ENCODE measurements around the gene OAS1. TPM values are rescaled to one million over a fixed set of nuclear protein-coding genes. Genes with fewer than 3 reads are reported as not detected.
A peak's percentile ranks its signal among the peaks of the same experiment; 100 is the strongest.
"Not testable (repeated sequence)": the region's sequence is repeated elsewhere in the genome, so short reads cannot be mapped to it uniquely, and the experiment has no call there.

OAS1 gene
- total RNA-seq, 2 donors from 2014 or later, result not detected

- H3K4me1 ChIP-seq (ENCODE audit: control insufficient read depth, insufficient read depth, low read length), result no peaks in the 10 kb centered on the region
- H3K36me3 ChIP-seq (ENCODE audit: control insufficient read depth, insufficient read depth, low read length), result no peaks in the 10 kb centered on the region
- H3K27me3 Mint-ChIP-seq (ENCODE audit: insufficient read depth), result no peaks in the 10 kb centered on the region
- H3K9me3 Mint-ChIP-seq, result no peaks in the 10 kb centered on the region
- H3K4me3 Mint-ChIP-seq, result no peak overlapping the region
- no peak for TF ChIP-seq CTCF (conservative IDR thresholded peaks at IDR 0.05)
- 88 to 89% methylated on average over 5 of the region's 5 CpGs for WGBS, 2 experiments (ENCODE audit: insufficient coverage in 1 of 2, insufficient read length in 1 of 2)
- H3K9me3 ChIP-seq (ENCODE audit: control insufficient read depth, low read length), result no peaks in the 10 kb centered on the region
- H3K27ac ChIP-seq (ENCODE audit: low read depth, low read length), result no peak overlapping the region
- no peak overlapping the region for H3K27ac Mint-ChIP-seq
- no peaks in the 10 kb centered on the region for H3K27me3 ChIP-seq (ENCODE audit: control insufficient read depth, insufficient read depth, low read length, poor library complexity, severe bottlenecking)
- no peak overlapping the region for H3K4me3 ChIP-seq (ENCODE audit: low read length)
- peak; percentile 34 for DNase-seq
- no peaks in the 10 kb centered on the region for H3K4me1 Mint-ChIP-seq
- H3K36me3 Mint-ChIP-seq (ENCODE audit: low read depth), result no peaks in the 10 kb centered on the region
- H3K9ac ChIP-seq (ENCODE audit: extremely low read depth, low read length, poor library complexity, severe bottlenecking), result no peak overlapping the region
Measured at GRCh38 chr12:112947761-112948160, 41.0 kb downstream of the OAS1 start.

- Histone ChIP-seq H3K27ac (ENCODE audit: low read depth, low read length) (no peak overlapping the region), H3K9ac (ENCODE audit: extremely low read depth, low read length, poor library complexity, severe bottlenecking) (no peak overlapping the region), H3K27me3 (ENCODE audit: control insufficient read depth, insufficient read depth, low read length, poor library complexity, severe bottlenecking) (no peaks in the 10 kb centered on the region), H3K36me3 (ENCODE audit: control insufficient read depth, insufficient read depth, low read length) (no peaks in the 10 kb centered on the region), H3K4me1 (ENCODE audit: control insufficient read depth, insufficient read depth, low read length) (no peaks in the 10 kb centered on the region), H3K4me3 (ENCODE audit: low read length) (no peak overlapping the region), H3K9me3 (ENCODE audit: control insufficient read depth, low read length) (no peaks in the 10 kb centered on the region)
- WGBS, 2 experiments (ENCODE audit: insufficient coverage in 1 of 2, insufficient read length in 1 of 2), result 89 to 97% methylated on average over 5 to 7 of the region's 7 CpGs
- no peak for TF ChIP-seq CTCF (conservative IDR thresholded peaks at IDR 0.05)
- H3K36me3 Mint-ChIP-seq (ENCODE audit: low read depth), result no peaks in the 10 kb centered on the region
- H3K9me3 Mint-ChIP-seq, result no peaks in the 10 kb centered on the region
- H3K27me3 Mint-ChIP-seq (ENCODE audit: insufficient read depth), result no peaks in the 10 kb centered on the region
- DNase-seq, result peak; percentile 37
- H3K4me3 Mint-ChIP-seq, result no peak overlapping the region
- H3K4me1 Mint-ChIP-seq, result no peaks in the 10 kb centered on the region
- no peak overlapping the region for H3K27ac Mint-ChIP-seq
Measured at GRCh38 chr12:112948806-112949205, 42.0 kb downstream of the OAS1 start.

GRCh38 chr12:112950701-112951100 lies 43.9 kb downstream of the OAS1 start:
- no peak overlapping the region for H3K9ac ChIP-seq (ENCODE audit: extremely low read depth, low read length, poor library complexity, severe bottlenecking)
- Mint-ChIP-seq H3K9me3 (no peaks in the 10 kb centered on the region), H3K27ac (no peak overlapping the region), H3K4me1 (no peaks in the 10 kb centered on the region), H3K36me3 (ENCODE audit: low read depth) (no peaks in the 10 kb centered on the region), H3K27me3 (ENCODE audit: insufficient read depth) (peaks cover 7% of the 10 kb centered on the region), H3K4me3 (no peak overlapping the region)
- no peak overlapping the region for H3K4me3 ChIP-seq (ENCODE audit: low read length)
- 87 to 96% methylated on average over 9 to 11 of the region's 11 CpGs for WGBS, 2 experiments (ENCODE audit: insufficient coverage in 1 of 2, insufficient read length in 1 of 2)
- no peaks in the 10 kb centered on the region for H3K9me3 ChIP-seq (ENCODE audit: control insufficient read depth, low read length)
- H3K36me3 ChIP-seq (ENCODE audit: control insufficient read depth, insufficient read depth, low read length), result no peaks in the 10 kb centered on the region
- no peaks in the 10 kb centered on the region for H3K27me3 ChIP-seq (ENCODE audit: control insufficient read depth, insufficient read depth, low read length, poor library complexity, severe bottlenecking)
- DNase-seq, result peak; percentile 41
- no peak for TF ChIP-seq CTCF (conservative IDR thresholded peaks at IDR 0.05)
- H3K4me1 ChIP-seq (ENCODE audit: control insufficient read depth, insufficient read depth, low read length), result no peaks in the 10 kb centered on the region
- no peak overlapping the region for H3K27ac ChIP-seq (ENCODE audit: low read depth, low read length)

DNA sequence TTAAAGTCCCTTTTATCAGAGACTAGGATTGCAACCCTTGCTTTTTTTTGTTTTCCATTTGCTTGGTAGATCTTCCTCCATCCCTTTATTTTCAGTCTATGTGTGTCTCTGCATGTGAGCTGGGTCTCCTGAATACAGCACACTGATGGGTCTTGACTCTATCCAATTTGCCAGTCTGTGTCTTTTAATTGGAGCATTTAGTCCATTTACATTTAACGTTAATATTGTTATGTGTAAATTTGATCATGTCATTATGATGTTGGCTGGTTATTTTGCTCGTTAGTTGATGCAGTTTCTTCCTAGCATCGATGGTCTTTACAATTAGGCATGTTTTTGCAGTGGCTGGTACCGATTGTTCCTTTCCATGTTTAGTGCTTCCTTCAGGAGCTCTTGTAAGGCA lies 50.4 kb downstream of the OAS1 start:
- 96% methylated on average over 4 of the region's 4 CpGs; no CpG with 5 or more reads in 1 of the 2 experiments for WGBS, 2 experiments (ENCODE audit: insufficient coverage in 1 of 2, insufficient read length in 1 of 2)
- H3K4me3 ChIP-seq (ENCODE audit: low read length); H3K4me3 Mint-ChIP-seq; H3K4me1 Mint-ChIP-seq; H3K36me3 Mint-ChIP-seq (ENCODE audit: low read depth); H3K9me3 ChIP-seq (ENCODE audit: control insufficient read depth, low read length); DNase-seq; H3K4me1 ChIP-seq (ENCODE audit: control insufficient read depth, insufficient read depth, low read length); H3K36me3 ChIP-seq (ENCODE audit: control insufficient read depth, insufficient read depth, low read length); H3K27ac ChIP-seq (ENCODE audit: low read depth, low read length); H3K27me3 ChIP-seq (ENCODE audit: control insufficient read depth, insufficient read depth, low read length, poor library complexity, severe bottlenecking); H3K9ac ChIP-seq (ENCODE audit: extremely low read depth, low read length, poor library complexity, severe bottlenecking); H3K27ac Mint-ChIP-seq: not testable (repeated sequence)
- Mint-ChIP-seq H3K27me3 (ENCODE audit: insufficient read depth) (peaks cover 29% of the 10 kb centered on the region), H3K9me3 (peaks cover 35% of the 10 kb centered on the region)

Data from endodermal cell (in vitro differentiated cells).